Islet precursor cell (in vitro differentiated cells): ENCODE data around the gene POU2F2.

Source experiments
- DNase-seq: peaks from one replicate; pipeline ENCODE4 v3.0.0-alpha.2; 2018

Gene POU2F2

GRCh38 chr19:42079886-42080763 is 52.1 kb downstream of the POU2F2 start:
- no peak for DNase-seq

- no peak for DNase-seq
Observed at GRCh38 chr19:42079276-42079669, 53.0 kb downstream of the POU2F2 start.

GRCh38 chr19:42078538-42079275 is 53.5 kb downstream of the POU2F2 start:
- no peak for DNase-seq

- DNase-seq, result no peak
Observed at GRCh38 chr19:42078058-42078457, 54.2 kb downstream of the POU2F2 start.

- no peak for DNase-seq
Observed at GRCh38 chr19:42076380-42076944, 55.8 kb downstream of the POU2F2 start.

- DNase-seq, result peak; percentile 99
Observed at GRCh38 chr19:42075616-42076379, 56.4 kb downstream of the POU2F2 start, which contains the start of gene ZNF574. Gene ZNF574 (plus strand): TSS chr19:42076166. CDS start chr19:42078607, 2,441 bp downstream.

- DNase-seq, result no peak
Observed at GRCh38 chr19:42075364-42075615, 57.0 kb downstream of the POU2F2 start.

GRCh38 chr19:42074513-42075363 is 57.5 kb downstream of the POU2F2 start:
- no peak for DNase-seq

- DNase-seq, result no peak
Observed at GRCh38 chr19:42071247-42071646, 61.0 kb downstream of the POU2F2 start.

- DNase-seq, result peak; percentile 66
Observed at GRCh38 chr19:42069619-42070351, 62.5 kb downstream of the POU2F2 start, which contains the start of gene GRIK5. Gene GRIK5 (minus strand): TSS chr19:42070206. CDS start chr19:42065770, 4,436 bp downstream.

GRCh38 chr19:42068756-42069571 is 63.3 kb downstream of the POU2F2 start:
- peak; percentile 52 for DNase-seq

GRCh38 chr19:42068361-42068755 is 63.9 kb downstream of the POU2F2 start:
- DNase-seq, result peak; percentile 48

GRCh38 chr19:42067315-42067888 is 64.8 kb downstream of the POU2F2 start:
- DNase-seq, result peak; percentile 47

- no peak for DNase-seq
Observed at GRCh38 chr19:42066075-42066754, 66.0 kb downstream of the POU2F2 start.

- no peak for DNase-seq
Observed at GRCh38 chr19:42065511-42065910, 66.7 kb downstream of the POU2F2 start.

- DNase-seq, result no peak
Observed at GRCh38 chr19:42065051-42065450, 67.2 kb downstream of the POU2F2 start.

GRCh38 chr19:42064432-42064831 is 67.8 kb downstream of the POU2F2 start:
- DNase-seq, result no peak

- DNase-seq, result no peak
Observed at GRCh38 chr19:42062381-42062780, 69.9 kb downstream of the POU2F2 start.

GRCh38 chr19:42060117-42060516 is 72.1 kb downstream of the POU2F2 start:
- DNase-seq, result no peak
